ENCODE data around the gene GRPEL2. TPM values are rescaled to one million over a fixed set of nuclear protein-coding genes. Genes with fewer than 3 reads are reported as not detected.

The GRPEL2 gene
- total RNA-seq, 2 experiments from 2014 or later = 36.1 to 36.6 TPM

GRCh38 chr5:149363936-149364335 lies 18.6 kb downstream of the GRPEL2 start:
- peaks cover 36% of the 10 kb centered on the region for H3K4me1 Mint-ChIP-seq
- no peak for DNase-seq
- H3K27me3 Mint-ChIP-seq = no peaks in the 10 kb centered on the region
- H3K27ac Mint-ChIP-seq = peak overlapping the region; percentile 62
- H3K9me3 Mint-ChIP-seq = no peaks in the 10 kb centered on the region
- peaks cover 26% of the 10 kb centered on the region for H3K36me3 Mint-ChIP-seq (ENCODE audit: low read depth)
- no peak overlapping the region for H3K4me3 Mint-ChIP-seq
- ChIA-PET CTCF (interaction anchor here (0.9 to 1.9 kb wide), 4 partner anchors 13 to 32 kb away, joined by 3 to 5 read pairs (median 4); partner anchors contain the start of genes GRPEL2 and IL17B), POLR2A (no interaction called here)

DNA sequence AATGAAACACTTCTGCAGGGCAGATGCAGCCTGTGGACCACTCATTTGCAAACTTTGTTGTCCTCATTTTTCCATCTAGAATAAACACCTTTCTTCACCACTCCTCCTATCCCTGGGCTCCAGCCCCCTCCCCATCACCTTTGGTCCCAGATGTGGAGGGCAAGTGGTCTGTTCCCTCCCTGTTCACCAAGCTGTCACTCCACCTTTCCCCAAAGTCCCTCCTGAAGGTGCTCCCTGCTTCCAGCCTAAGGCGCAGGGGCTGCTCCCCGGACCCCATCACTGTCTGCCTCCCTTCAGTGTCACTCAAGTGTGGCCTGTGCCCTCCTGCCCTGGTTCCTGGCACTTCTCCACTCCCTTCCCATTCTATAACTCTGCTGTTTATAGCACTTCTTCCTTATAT lies 19.4 kb downstream of the GRPEL2 start:
- Mint-ChIP-seq H3K9me3 (no peaks in the 10 kb centered on the region), H3K4me3 (no peak overlapping the region), H3K27me3 (no peaks in the 10 kb centered on the region), H3K36me3 (ENCODE audit: low read depth) (peaks cover 19% of the 10 kb centered on the region), H3K27ac (no peak overlapping the region), H3K4me1 (peaks cover 28% of the 10 kb centered on the region)
- ChIA-PET CTCF (interaction anchor here (1.6 to 1.9 kb wide), 2 partner anchors 12 to 20 kb away, joined by 4 to 5 read pairs; partner anchors contain the start of gene GRPEL2), POLR2A (no interaction called here)
- DNase-seq = no peak

GRCh38 chr5:149365418-149365817 lies 20.1 kb downstream of the GRPEL2 start:
- POLR2A ChIA-PET = no interaction called here
- Mint-ChIP-seq H3K27ac (no peak overlapping the region), H3K27me3 (no peaks in the 10 kb centered on the region), H3K36me3 (ENCODE audit: low read depth) (peaks cover 13% of the 10 kb centered on the region), H3K4me1 (peaks cover 21% of the 10 kb centered on the region), H3K9me3 (no peaks in the 10 kb centered on the region), H3K4me3 (no peak overlapping the region)
- DNase-seq = no peak
- CTCF ChIA-PET = interaction anchor here (0.6 to 3.4 kb wide), 5 partner anchors 11 to 224 kb away, joined by 3 to 8 read pairs (median 5); partner anchors contain the start of gene ABLIM3

GRCh38 chr5:149366169-149366729 lies 20.9 kb downstream of the GRPEL2 start:
- no peak overlapping the region for H3K27ac Mint-ChIP-seq
- H3K4me3 Mint-ChIP-seq = no peak overlapping the region
- peaks cover 14% of the 10 kb centered on the region for H3K4me1 Mint-ChIP-seq
- POLR2A ChIA-PET = no interaction called here
- CTCF ChIA-PET = interaction anchor here (0.5 to 3.4 kb wide), 10 partner anchors 8 to 1031 kb away, joined by 3 to 29 read pairs (median 6); partner anchors contain the start of gene PCYOX1L
- no peaks in the 10 kb centered on the region for H3K9me3 Mint-ChIP-seq
- peaks cover 8% of the 10 kb centered on the region for H3K36me3 Mint-ChIP-seq (ENCODE audit: low read depth)
- H3K27me3 Mint-ChIP-seq = no peaks in the 10 kb centered on the region
- DNase-seq = no peak

DNA sequence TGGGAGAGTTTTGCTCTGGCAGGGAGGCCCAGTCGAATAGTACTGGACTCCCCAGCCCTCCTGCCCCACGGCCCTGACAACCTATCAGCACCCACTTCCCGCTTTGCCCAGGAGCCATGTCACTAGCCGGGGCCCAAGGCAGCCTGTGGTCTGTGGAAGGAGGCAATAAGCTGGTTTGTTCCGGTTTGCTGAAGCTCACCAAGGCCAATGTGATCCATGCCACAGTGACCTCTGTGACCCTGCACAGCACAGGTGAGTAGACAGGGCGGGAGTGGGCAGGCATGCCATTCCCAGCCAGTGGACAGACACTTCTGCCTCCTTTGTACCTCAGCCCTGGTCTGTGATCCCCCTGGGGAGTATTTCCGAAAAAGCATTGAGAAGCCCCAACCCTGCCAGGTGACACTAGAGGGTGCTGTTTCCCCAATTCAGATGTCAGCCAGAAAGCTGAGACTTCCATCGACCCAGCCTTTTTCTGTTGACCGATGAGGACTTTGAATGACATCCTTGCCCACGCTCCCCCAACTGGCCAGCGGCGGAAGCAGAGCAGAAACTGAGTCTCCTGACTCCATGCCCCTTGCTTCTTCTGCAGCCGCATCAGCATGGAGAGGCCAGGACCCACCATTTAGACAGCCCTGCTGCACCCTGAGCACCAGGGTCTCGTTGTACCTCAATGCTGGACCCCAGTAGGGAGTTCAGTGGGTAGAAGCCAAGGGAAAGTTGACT lies 22.1 kb downstream of the GRPEL2 start:
- no peak overlapping the region for H3K4me3 Mint-ChIP-seq
- H3K9me3 Mint-ChIP-seq = no peaks in the 10 kb centered on the region
- peak; percentile 64 for DNase-seq
- H3K27ac Mint-ChIP-seq = peak overlapping the region; percentile 34
- H3K4me1 Mint-ChIP-seq = peaks cover 12% of the 10 kb centered on the region
- H3K36me3 Mint-ChIP-seq (ENCODE audit: low read depth) = peaks cover 8% of the 10 kb centered on the region
- ChIA-PET POLR2A (interaction anchor here (0.6 kb wide), 1 partner anchor 72 kb away, joined by 3 read pairs; no protein-coding TSS in a partner anchor), CTCF (interaction anchor here (0.7 to 5.8 kb wide), 24 partner anchors 9 to 244 kb away, joined by 3 to 29 read pairs (median 4); partner anchors contain the start of gene PCYOX1L)
- no peaks in the 10 kb centered on the region for H3K27me3 Mint-ChIP-seq

DNA sequence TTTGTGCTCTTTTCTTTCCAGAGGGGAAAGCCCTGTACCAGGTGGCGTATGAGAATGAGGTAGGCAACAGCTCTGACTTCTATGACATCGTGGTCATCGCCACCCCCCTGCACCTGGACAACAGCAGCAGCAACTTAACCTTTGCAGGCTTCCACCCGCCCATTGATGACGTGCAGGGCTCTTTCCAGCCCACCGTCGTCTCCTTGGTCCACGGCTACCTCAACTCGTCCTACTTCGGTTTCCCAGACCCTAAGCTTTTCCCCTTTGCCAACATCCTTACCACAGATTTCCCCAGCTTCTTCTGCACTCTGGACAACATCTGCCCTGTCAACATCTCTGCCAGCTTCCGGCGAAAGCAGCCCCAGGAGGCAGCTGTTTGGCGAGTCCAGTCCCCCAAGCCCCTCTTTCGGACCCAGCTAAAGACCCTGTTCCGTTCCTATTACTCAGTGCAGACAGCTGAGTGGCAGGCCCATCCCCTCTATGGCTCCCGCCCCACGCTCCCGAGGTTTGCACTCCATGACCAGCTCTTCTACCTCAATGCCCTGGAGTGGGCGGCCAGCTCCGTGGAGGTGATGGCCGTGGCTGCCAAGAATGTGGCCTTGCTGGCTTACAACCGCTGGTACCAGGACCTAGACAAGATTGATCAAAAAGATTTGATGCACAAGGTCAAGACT lies 22.8 kb downstream of the GRPEL2 start:
- ChIA-PET POLR2A (no interaction called here), CTCF (interaction anchor here (0.7 to 5.8 kb wide), 24 partner anchors 8 to 243 kb away, joined by 3 to 29 read pairs (median 4); partner anchors contain the start of gene PCYOX1L)
- Mint-ChIP-seq H3K27ac (no peak overlapping the region), H3K36me3 (ENCODE audit: low read depth) (peaks cover 3% of the 10 kb centered on the region), H3K9me3 (no peaks in the 10 kb centered on the region), H3K4me1 (peaks cover 12% of the 10 kb centered on the region), H3K4me3 (no peak overlapping the region), H3K27me3 (no peaks in the 10 kb centered on the region)
- no peak for DNase-seq

- Mint-ChIP-seq H3K27ac (peak overlapping the region; percentile 28), H3K4me3 (no peak overlapping the region), H3K9me3 (no peaks in the 10 kb centered on the region), H3K36me3 (ENCODE audit: low read depth) (peaks cover 3% of the 10 kb centered on the region), H3K4me1 (peaks cover 12% of the 10 kb centered on the region), H3K27me3 (no peaks in the 10 kb centered on the region)
- POLR2A ChIA-PET = no interaction called here
- no peak for DNase-seq
- CTCF ChIA-PET = interaction anchor here (1.0 to 5.8 kb wide), 7 partner anchors 10 to 72 kb away, joined by 3 to 22 read pairs (median 9); partner anchors contain the start of gene PCYOX1L
These were observed 25.6 kb downstream of the GRPEL2 start for GRCh38 chr5:149370878-149371277.

- no peaks in the 10 kb centered on the region for H3K27me3 Mint-ChIP-seq
- peaks cover 12% of the 10 kb centered on the region for H3K4me1 Mint-ChIP-seq
- peak overlapping the region; percentile 28 for H3K27ac Mint-ChIP-seq
- no peaks in the 10 kb centered on the region for H3K9me3 Mint-ChIP-seq
- H3K4me3 Mint-ChIP-seq = no peak overlapping the region
- CTCF ChIA-PET = interaction anchor here (0.6 to 5.8 kb wide), 18 partner anchors 10 to 593 kb away, joined by 3 to 22 read pairs (median 3); partner anchors contain the start of gene PCYOX1L
- DNase-seq = peak; percentile 74
- H3K36me3 Mint-ChIP-seq (ENCODE audit: low read depth) = peaks cover 3% of the 10 kb centered on the region
- POLR2A ChIA-PET = no interaction called here
These were observed 26.1 kb downstream of the GRPEL2 start for GRCh38 chr5:149371296-149371962.

- Mint-ChIP-seq H3K4me1 (peaks cover 8% of the 10 kb centered on the region), H3K27ac (no peak overlapping the region), H3K27me3 (no peaks in the 10 kb centered on the region), H3K9me3 (no peaks in the 10 kb centered on the region), H3K36me3 (ENCODE audit: low read depth) (peaks cover 3% of the 10 kb centered on the region), H3K4me3 (no peak overlapping the region)
- no peak for DNase-seq
- CTCF ChIA-PET = interaction anchor here (0.6 to 5.8 kb wide), 18 partner anchors 10 to 593 kb away, joined by 3 to 22 read pairs (median 3); partner anchors contain the start of gene PCYOX1L
- POLR2A ChIA-PET = no interaction called here
These were observed 26.9 kb downstream of the GRPEL2 start for GRCh38 chr5:149372076-149372795.

DNA sequence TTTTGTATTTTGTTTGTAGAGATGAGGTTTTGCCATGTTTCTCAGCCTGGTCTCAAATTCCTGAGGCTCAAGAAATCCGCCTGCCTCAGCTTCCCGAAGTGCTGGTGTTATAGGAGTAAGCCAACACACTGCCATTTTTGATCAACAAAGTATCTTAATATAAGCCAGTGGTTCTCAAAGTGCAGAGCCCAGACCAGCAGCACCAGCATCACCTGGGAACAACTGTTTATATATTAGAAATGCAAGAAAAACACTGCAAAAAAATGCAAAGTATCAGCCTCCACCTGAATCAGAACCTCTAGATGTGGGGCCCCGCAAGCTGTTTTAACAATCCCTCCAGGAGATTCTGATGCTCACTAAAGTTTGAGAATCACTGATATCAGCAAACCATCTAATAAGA lies 27.6 kb downstream of the GRPEL2 start:
- POLR2A ChIA-PET = no interaction called here

DNA sequence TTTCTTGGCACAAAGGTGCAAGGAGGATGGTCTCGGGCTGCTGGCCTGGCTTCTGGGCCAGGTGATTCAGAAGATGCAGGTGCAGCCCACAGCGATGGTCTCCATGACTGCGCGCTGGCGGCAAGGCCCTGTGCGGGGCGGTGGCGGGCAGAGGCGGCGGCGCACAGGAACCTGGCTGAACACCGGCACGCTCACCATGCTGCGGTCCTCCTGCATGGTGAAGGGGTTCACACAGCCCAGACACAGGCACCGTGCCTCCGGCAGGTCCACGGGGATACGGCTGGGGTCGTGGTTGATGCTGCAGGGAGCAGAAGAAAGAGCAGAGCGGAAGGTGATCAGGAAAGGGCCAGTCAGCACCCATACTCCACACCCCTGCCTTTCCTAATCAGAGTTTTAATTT lies 29.0 kb downstream of the GRPEL2 start:
- ChIA-PET POLR2A (no interaction called here), CTCF (interaction anchor here (0.6 to 1.7 kb wide), 2 partner anchors 12 to 72 kb away, joined by 3 to 5 read pairs; no protein-coding TSS in a partner anchor)
- no peak overlapping the region for H3K27ac Mint-ChIP-seq
- no peak overlapping the region for H3K4me3 Mint-ChIP-seq
- DNase-seq = no peak
- no peaks in the 10 kb centered on the region for H3K27me3 Mint-ChIP-seq
- no peaks in the 10 kb centered on the region for H3K9me3 Mint-ChIP-seq
- H3K4me1 Mint-ChIP-seq = peaks cover 4% of the 10 kb centered on the region
- H3K36me3 Mint-ChIP-seq (ENCODE audit: low read depth) = no peaks in the 10 kb centered on the region

More for the DNA sequence above, 27.6 kb downstream of the GRPEL2 start:
- Mint-ChIP-seq H3K4me1 (peaks cover 4% of the 10 kb centered on the region), H3K9me3 (no peaks in the 10 kb centered on the region), H3K36me3 (ENCODE audit: low read depth) (no peaks in the 10 kb centered on the region), H3K27me3 (no peaks in the 10 kb centered on the region), H3K4me3 (no peak overlapping the region), H3K27ac (no peak overlapping the region)
- no peak for DNase-seq
- CTCF ChIA-PET = interaction anchor here (1.0 to 2.1 kb wide), 6 partner anchors 9 to 177 kb away, joined by 3 to 10 read pairs (median 4); partner anchors contain the start of gene PCYOX1L

- H3K4me3 Mint-ChIP-seq = no peak overlapping the region
- no peaks in the 10 kb centered on the region for H3K27me3 Mint-ChIP-seq
- no peaks in the 10 kb centered on the region for H3K9me3 Mint-ChIP-seq
- no peak overlapping the region for H3K27ac Mint-ChIP-seq
- ChIA-PET POLR2A (no interaction called here), CTCF (interaction anchor here (0.6 to 1.7 kb wide), 3 partner anchors 12 to 72 kb away, joined by 3 to 5 read pairs (median 4); no protein-coding TSS in a partner anchor)
- H3K36me3 Mint-ChIP-seq (ENCODE audit: low read depth) = no peaks in the 10 kb centered on the region
- no peak for DNase-seq
- H3K4me1 Mint-ChIP-seq = peaks cover 4% of the 10 kb centered on the region
These were observed 29.5 kb downstream of the GRPEL2 start for GRCh38 chr5:149374801-149375200.

Measured in activated CD4-positive, alpha-beta T cell treated with anti-CD3 and anti-CD28 coated beads, Interleukin-2, amount 10 ng/mL, durations not matched to agents 7 days and 5 days (primary cell).